Esophagus (tissue), 2 donors: Measurements from ENCODE around the gene COL3A1. TPM values are rescaled to one million over a fixed set of nuclear protein-coding genes. Genes with fewer than 3 reads are reported as not detected.

ENCODE experiments used
- H3K27ac ChIP-seq, 2 donors: one replicate each; pipeline ENCODE4 v1.5.1; 2013; ENCODE audit warnings: low read depth in 2 of 2, mild to moderate bottlenecking in 2 of 2, inconsistent platforms in 1 of 2, low read length in 1 of 2, moderate library complexity in 1 of 2
- H3K27me3 ChIP-seq, 2 donors: one replicate each; pipeline ENCODE4 v1.6.1; 2013; ENCODE audit warnings: low read length in 2 of 2, control low read depth in 1 of 2, mild to moderate bottlenecking in 1 of 2; ENCODE audit not compliant: insufficient read depth in 2 of 2, control insufficient read depth in 1 of 2
- H3K36me3 ChIP-seq, 2 donors: one replicate each; pipeline ENCODE4 v1.6.1; 2013; ENCODE audit warnings: low read length in 1 of 2; ENCODE audit not compliant: control insufficient read depth in 2 of 2, insufficient read depth in 2 of 2
- H3K4me1 ChIP-seq, 2 donors: one replicate each; pipeline ENCODE4 v1.6.1; 2013; ENCODE audit warnings: low read length in 1 of 2; ENCODE audit not compliant: control insufficient read depth in 2 of 2, insufficient read depth in 2 of 2
- H3K4me3 ChIP-seq, 2 donors: one replicate each; pipeline ENCODE4 v1.5.1; 2013; ENCODE audit warnings: low read length in 2 of 2, mild to moderate bottlenecking in 2 of 2, low read depth in 1 of 2, moderate library complexity in 1 of 2
- H3K9me3 ChIP-seq, 2 donors: one replicate each; pipeline ENCODE4 v1.6.1; 2013; ENCODE audit warnings: mild to moderate bottlenecking in 2 of 2, low read depth in 1 of 2, low read length in 1 of 2, moderate library complexity in 1 of 2; ENCODE audit not compliant: control insufficient read depth in 2 of 2, insufficient read depth in 1 of 2
- WGBS, 2 donors: extraction: QIAGEN DNeasy Blood & Tissue Kit; methylation state at CpG; one replicate each; pipeline ENCODE4 v1.1.7; 2013; 5-methylcytosine and 5-hydroxymethylcytosine counted together
- polyA plus RNA-seq, 2 donors: library from polyadenylated mRNA; stranded (reverse); fragments of 200-250 nt; gene quantifications; one replicate each; pipeline ENCODE4 v1.2.3, GENCODE V29; 2013
- donor health status: healthy with polysubstance abuse.
- donor health status: Bipolar disorder and iron deficiency.

Gene COL3A1
- polyA plus RNA-seq, 2 donors: 11.1 to 25.2 TPM

- no peaks in the 10 kb centered on the region for H3K9me3 ChIP-seq
- H3K4me1 ChIP-seq: no peaks in the 10 kb centered on the region
- peaks cover 0 to 3% of the 10 kb centered on the region in 2 donors for H3K36me3 ChIP-seq
- no peak overlapping the region for H3K27ac ChIP-seq
- no peak overlapping the region for H3K4me3 ChIP-seq
- WGBS, 2 donors: 25 to 28% methylated on average over 1 of the region's 1 CpG
- no peaks in the 10 kb centered on the region for H3K27me3 ChIP-seq
Measured at GRCh38 chr2:189060096-189060642, 86.0 kb downstream of the COL3A1 start.

Other genes with a start within 250 kb of the COL3A1 start
- 1 to 10 TPM; 5.5 to 6.7 TPM for gene COL5A2, start 205.4 kb downstream of the COL3A1 start, polyA plus RNA-seq